C4-2B (cell line): ENCODE results near the gene HAGH.

Source experiments
- CTCF ChIP-seq: fragments of 450-650 bp; conservative IDR thresholded peaks from 2 replicates; pipeline ENCODE4 v1.5.1; 2017; ENCODE audit warnings: mild to moderate bottlenecking
- ZFX ChIP-seq: fragments of 450-650 bp; IDR thresholded peaks from 2 replicates; pipeline ENCODE4 v1.6.1; 2017

GRCh38 chr16:1782408-1783264, 44.0 kb downstream of the HAGH start, which contains the start of the genes NUBP2 and SPSB3:
- TF ChIP-seq CTCF (no peak), ZFX (peak; percentile 55; the same call in 1 of the 2 replicates)
